ENCODE measurements around the gene MORN1. TPM values are rescaled to one million over a fixed set of nuclear protein-coding genes. Genes with fewer than 3 reads are reported as not detected.

MORN1 gene
- total RNA-seq, 4 donors from 2014 or later: 5.7 to 9.7 (median 7.1) TPM

DNA sequence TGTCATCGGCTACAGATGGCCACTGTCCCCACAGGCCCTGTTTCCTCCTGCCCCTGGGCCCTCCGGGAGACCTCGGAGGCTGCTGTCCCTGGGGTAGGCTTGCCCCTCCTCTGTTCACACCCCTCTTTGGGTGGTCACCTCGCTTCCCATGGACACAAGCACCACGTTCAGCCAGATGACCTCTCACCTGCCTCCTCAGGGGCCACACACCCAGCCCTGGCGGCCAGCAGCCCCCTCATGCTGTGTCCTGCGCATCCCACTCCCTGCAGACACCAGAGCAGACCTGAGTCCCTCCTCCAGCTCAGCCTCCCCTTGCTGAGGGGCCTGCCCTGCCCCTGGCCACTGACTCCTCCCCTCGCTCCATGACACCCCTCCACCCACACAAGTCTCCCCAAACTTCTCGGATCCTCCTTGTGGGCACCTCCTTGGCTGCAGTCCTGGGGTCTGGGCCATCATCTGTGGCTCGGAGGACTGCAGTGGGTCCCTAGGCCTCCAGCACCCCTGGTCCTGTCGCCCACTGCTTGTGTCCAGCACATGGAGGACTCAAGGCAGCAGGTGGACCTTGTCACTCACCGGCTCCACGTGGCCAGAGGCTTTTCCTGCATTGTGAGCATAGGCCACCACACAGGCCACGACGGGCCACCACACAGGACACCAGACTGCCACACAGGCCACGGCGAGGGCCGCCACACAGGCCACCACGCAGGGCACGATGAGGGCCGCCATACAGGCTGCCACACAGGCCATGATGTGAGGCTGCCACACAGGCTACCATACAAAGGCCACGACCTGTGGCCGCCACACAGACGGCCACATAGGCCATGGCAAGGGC, 51.1 kb downstream of the MORN1 start:
- 90 to 95% methylated on average over 23 to 24 of the region's 24 CpGs for WGBS, 2 donors
- H3K4me3 ChIP-seq (ENCODE audit: low read depth, poor library complexity, severe bottlenecking): no peak overlapping the region
- no peak for TF ChIP-seq CTCF (IDR thresholded peaks at IDR 0.05)
- TF ChIP-seq POLR2A (IDR thresholded peaks at IDR 0.05): no peak
- no peak for DNase-seq (ENCODE audit: low spot score in 2 of 2)
- intact Hi-C loops (cut with DNase I; ENCODE audit: low total_unique reads): no loop called here

GRCh38 chr1:2339206-2340085, 51.9 kb downstream of the MORN1 start:
- no peak for TF ChIP-seq CTCF (IDR thresholded peaks at IDR 0.05)
- TF ChIP-seq POLR2A (IDR thresholded peaks at IDR 0.05): no peak
- 86 to 88% methylated on average over 41 of the region's 45 CpGs for WGBS, 2 donors
- no peak for DNase-seq (ENCODE audit: low spot score in 2 of 2)
- intact Hi-C loops (cut with DNase I; ENCODE audit: low total_unique reads): no loop called here
- H3K4me3 ChIP-seq (ENCODE audit: low read depth, poor library complexity, severe bottlenecking): no peak overlapping the region

DNA sequence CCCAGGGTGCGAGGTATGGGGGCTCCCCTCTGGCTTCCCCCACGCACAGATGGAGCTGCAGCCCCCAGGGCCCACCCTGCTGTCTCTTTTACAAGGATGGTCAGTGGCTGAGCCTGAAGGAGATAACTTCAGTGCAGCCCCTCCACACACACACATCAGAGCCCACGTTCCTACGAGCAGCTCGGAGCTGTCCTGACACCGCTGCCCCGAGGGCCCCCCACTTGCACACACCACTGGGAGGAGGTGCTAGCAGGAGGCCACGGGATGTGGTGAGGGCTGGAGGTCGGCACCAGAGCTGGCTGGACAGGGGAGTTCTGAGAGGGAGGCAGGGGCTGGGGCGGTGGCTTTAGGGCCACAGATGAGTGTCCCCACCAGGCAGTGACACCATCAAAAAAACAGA, 53.9 kb downstream of the MORN1 start:
- no peak for DNase-seq (ENCODE audit: low spot score in 2 of 2)
- intact Hi-C loops (cut with DNase I; ENCODE audit: low total_unique reads): no loop called here
- WGBS, 2 donors: 69 to 70% methylated on average over 9 to 10 of the region's 10 CpGs
- no peak for TF ChIP-seq CTCF (IDR thresholded peaks at IDR 0.05)
- no peak for TF ChIP-seq POLR2A (IDR thresholded peaks at IDR 0.05)
- no peak overlapping the region for H3K4me3 ChIP-seq (ENCODE audit: low read depth, poor library complexity, severe bottlenecking)

- TF ChIP-seq POLR2A (IDR thresholded peaks at IDR 0.05) (no peak), CTCF (IDR thresholded peaks at IDR 0.05) (no peak)
- H3K4me3 ChIP-seq (ENCODE audit: low read depth, poor library complexity, severe bottlenecking): no peak overlapping the region
- WGBS, 2 donors: 90 to 93% methylated on average over 16 to 23 of the region's 23 CpGs
- intact Hi-C loops (cut with DNase I; ENCODE audit: low total_unique reads): no loop called here
- no peak for DNase-seq (ENCODE audit: low spot score in 2 of 2)
These were observed 54.3 kb downstream of the MORN1 start for GRCh38 chr1:2337081-2337480.

DNA sequence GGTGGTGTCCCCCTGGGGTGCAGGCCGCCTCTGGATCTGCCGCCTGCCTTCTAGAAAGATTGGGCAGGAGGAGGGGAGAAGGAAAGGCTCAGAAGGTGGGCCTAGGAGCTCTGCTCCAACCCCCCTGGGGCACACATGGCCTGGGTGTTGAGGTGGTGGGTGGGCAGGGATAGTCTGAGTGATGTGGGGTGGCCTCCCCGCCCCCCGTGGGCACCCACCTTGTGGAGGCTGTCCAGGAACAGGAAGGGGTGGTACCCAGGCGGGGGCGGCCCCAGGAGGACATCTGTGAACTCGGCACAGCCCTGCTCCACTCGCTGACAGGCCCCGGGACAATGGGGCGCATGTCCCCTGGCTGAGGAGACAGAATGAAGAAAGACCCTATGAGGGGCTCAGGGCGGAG, 54.9 kb downstream of the MORN1 start:
- no peak for TF ChIP-seq CTCF (IDR thresholded peaks at IDR 0.05)
- no peak for TF ChIP-seq POLR2A (IDR thresholded peaks at IDR 0.05)
- intact Hi-C loops (cut with DNase I; ENCODE audit: low total_unique reads): no loop called here
- no peak for DNase-seq (ENCODE audit: low spot score in 2 of 2)
- H3K4me3 ChIP-seq (ENCODE audit: low read depth, poor library complexity, severe bottlenecking): no peak overlapping the region
- 65 to 81% methylated on average over 5 to 11 of the region's 11 CpGs for WGBS, 2 donors
